ENCODE measurements around the gene ADRA2C.
A peak's percentile ranks its signal among the peaks of the same experiment; 100 is the strongest.

Gene ADRA2C

DNA sequence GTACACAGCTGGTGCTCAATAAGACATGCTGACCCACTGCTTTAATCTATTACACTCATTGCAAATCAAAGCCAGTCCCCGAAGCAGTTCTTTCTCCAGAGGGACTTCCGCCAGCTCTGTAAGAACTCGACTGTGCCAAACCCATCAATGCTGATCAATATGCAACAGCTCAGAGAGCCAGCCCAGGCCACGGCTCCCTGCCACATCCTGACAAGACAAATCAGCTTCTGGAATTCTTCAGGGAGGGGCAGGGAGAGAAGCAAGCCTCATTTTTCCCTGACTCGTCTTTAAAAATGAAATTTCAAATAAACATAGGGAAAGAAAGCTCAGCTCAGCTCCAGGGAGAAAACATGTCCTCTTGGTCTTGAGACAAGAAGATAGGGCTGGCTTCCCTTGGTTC is 5.3 kb upstream of the ADRA2C start:
- DNase-seq (ENCODE audit: low spot score): no peak

DNA sequence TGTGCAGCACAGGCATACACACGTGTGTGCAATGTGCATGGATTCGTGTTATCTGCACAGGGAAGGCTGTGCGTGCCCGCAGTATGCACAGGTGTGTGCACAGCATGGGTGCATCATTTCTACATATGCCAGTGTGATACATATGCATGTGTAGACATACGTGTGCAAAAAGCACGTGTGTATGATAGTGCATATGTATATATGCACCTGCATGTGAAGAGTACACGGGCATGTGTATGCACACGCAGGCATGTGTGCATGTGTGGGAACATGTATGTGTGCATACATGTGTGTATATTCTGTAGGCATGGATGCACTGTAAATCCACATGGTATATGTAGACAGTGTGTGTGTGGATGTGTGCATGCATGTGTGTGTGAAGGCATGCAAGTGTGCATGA is 3.9 kb upstream of the ADRA2C start:
- no peak for DNase-seq (ENCODE audit: low spot score)

DNA sequence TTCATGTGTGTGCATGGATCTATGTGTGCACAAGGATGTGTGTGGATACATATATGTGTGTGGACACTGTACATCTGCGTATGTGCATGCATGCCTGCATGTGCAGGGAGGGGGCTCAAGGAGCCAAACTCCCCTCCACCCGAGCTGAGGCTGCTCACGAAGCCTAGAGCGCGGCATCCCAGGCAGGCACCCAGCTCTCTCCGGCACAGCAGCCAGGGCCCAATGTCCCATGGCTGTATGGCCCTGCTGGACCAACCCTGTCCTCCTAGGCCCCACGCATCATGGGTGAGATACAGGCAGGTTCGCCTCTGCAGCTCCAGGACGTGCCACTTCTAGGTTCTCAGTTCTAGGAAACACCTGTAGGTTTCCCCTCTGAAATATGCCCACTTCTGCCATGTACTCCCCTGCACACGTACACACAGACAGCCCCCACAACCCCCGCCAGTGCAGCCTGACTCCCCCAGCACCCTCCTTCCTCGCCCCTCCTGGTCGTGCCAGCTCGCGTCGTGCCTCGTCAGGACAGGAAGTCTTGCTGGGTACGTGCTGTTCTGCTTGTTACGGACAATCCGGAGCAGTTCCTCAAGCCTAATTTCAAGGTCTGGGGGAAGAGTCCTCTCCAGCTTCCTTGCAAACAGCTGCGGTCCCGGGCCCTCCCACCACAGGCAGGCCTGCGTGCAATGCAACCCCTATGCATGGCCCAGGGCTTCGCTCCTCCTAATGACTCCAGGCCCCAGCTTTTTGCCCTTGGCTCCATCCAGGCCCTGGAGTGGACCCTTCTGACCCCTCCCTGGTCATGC is 3.2 kb upstream of the ADRA2C start:
- DNase-seq (ENCODE audit: low spot score): peak; percentile 46

DNA sequence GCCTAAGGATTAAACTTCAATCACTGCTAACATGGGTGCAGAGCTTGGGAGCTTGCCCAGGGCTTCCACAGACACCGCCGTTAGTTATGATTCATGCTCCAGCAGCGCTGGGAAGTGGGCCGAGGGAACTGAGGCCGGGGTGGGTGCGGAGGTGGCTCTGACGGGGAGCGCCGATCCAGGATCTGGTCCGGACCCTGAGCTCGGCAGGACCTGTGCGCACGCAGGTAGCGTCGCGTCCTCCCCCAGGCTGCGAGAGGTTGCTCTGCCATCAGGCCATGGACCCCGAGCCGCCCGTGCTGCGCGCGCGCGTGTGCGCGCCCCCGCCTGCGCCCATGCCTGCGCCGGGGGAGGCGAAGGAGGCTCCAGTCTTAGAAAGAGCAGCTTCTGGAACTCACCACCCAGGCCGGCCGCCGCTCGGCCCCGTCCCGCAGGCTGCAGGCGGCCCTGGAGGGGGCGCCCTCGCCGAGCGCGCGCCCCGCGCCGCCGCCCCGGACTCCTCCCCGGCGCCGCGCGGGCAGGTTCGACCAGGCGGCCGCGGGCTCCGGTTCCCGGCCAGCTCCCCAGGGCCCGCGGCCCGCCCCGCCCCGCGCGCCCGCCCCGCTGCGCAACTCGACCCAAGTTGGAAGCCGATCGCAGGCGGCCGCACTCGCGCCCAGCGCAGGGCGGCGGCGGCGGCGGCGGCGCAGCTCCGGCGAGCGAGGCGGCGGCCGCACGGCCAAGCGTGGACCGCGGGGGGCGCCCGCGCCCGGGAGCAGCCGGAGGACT is 732 bp upstream of the ADRA2C start:
- peak; percentile 62 for DNase-seq (ENCODE audit: low spot score)

DNA sequence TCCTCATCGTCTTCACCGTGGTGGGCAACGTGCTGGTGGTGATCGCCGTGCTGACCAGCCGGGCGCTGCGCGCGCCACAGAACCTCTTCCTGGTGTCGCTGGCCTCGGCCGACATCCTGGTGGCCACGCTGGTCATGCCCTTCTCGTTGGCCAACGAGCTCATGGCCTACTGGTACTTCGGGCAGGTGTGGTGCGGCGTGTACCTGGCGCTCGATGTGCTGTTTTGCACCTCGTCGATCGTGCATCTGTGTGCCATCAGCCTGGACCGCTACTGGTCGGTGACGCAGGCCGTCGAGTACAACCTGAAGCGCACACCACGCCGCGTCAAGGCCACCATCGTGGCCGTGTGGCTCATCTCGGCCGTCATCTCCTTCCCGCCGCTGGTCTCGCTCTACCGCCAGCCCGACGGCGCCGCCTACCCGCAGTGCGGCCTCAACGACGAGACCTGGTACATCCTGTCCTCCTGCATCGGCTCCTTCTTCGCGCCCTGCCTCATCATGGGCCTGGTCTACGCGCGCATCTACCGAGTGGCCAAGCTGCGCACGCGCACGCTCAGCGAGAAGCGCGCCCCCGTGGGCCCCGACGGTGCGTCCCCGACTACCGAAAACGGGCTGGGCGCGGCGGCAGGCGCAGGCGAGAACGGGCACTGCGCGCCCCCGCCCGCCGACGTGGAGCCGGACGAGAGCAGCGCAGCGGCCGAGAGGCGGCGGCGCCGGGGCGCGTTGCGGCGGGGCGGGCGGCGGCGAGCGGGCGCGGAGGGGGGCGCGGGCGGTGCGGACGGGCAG is 792 bp downstream of the ADRA2C start:
- DNase-seq (ENCODE audit: low spot score): no peak

DNA sequence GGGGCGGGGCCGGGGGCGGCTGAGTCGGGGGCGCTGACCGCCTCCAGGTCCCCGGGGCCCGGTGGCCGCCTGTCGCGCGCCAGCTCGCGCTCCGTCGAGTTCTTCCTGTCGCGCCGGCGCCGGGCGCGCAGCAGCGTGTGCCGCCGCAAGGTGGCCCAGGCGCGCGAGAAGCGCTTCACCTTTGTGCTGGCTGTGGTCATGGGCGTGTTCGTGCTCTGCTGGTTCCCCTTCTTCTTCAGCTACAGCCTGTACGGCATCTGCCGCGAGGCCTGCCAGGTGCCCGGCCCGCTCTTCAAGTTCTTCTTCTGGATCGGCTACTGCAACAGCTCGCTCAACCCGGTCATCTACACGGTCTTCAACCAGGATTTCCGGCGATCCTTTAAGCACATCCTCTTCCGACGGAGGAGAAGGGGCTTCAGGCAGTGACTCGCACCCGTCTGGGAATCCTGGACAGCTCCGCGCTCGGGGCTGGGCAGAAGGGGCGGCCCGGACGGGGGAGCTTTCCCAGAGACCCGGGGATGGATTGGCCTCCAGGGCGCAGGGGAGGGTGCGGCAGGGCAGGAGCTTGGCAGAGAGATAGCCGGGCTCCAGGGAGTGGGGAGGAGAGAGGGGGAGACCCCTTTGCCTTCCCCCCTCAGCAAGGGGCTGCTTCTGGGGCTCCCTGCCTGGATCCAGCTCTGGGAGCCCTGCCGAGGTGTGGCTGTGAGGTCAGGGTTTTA is 1.5 kb downstream of the ADRA2C start:
- DNase-seq (ENCODE audit: low spot score): no peak

DNA sequence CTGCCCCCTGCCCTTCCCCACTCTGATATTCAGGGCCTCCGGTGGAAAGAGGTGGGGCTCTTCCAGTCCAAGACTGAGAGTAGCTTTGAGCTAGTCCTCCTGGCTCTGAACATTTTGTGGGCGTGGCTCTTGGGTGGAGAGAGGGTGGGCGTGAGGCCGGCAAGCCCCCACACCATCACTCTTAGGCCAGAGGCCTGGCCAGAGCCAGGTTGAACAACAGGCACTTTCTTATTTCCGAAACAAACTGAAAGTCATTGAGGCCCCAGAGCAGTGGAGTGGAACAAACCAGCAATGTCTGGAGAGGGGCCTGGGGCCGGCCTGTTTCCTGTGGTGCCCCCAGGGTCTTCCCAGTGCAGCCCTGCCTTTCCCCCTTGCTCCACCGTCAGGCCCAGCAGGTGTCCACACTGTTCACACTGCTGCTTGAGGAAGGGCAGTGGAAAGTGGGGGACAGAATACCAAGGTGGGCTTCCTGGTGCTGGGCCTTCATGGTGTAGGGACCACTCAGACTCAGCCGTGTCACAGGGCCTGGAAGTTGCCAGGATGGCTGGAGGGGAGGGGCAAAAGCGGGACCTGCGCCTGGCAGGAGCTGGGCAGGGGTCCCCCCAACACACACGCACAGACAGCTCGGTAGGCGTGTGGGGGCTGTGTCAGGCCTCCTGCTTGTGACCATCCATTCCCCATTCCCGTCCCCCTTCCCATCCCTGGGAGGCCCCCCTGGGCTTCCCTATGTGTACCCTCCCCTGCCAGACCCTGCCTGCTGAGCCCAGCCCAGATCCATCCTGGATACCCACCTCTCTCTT is 2.9 kb downstream of the ADRA2C start:
- DNase-seq (ENCODE audit: low spot score): no peak

DNA sequence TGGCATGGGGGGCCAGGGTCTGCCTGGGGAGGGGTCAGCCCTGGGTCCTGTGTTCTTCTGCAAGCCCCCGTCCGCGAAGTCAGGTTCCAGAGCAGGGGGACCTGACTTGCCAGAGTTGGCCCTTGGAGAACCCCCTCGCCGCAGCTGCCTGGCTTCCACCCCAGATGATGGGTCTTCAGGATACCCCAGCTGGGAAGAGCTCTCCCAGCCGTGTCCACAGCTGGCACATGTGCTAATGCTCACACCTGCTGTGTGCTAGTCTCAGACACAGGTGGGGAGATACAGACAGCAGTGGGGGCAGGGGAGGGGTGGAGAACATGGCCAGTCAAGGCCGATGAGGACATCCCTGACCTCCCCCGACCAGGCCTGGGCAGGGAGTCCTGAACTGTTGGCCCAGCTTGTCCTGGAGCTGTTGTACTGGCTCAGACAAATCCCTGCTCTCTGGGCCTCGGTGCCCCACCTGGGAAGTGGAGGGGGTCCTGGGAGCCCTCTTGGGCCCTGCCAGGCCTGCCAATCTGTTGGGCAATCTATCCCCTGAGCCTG is 3.5 kb downstream of the ADRA2C start:
- DNase-seq (ENCODE audit: low spot score): no peak

DNA sequence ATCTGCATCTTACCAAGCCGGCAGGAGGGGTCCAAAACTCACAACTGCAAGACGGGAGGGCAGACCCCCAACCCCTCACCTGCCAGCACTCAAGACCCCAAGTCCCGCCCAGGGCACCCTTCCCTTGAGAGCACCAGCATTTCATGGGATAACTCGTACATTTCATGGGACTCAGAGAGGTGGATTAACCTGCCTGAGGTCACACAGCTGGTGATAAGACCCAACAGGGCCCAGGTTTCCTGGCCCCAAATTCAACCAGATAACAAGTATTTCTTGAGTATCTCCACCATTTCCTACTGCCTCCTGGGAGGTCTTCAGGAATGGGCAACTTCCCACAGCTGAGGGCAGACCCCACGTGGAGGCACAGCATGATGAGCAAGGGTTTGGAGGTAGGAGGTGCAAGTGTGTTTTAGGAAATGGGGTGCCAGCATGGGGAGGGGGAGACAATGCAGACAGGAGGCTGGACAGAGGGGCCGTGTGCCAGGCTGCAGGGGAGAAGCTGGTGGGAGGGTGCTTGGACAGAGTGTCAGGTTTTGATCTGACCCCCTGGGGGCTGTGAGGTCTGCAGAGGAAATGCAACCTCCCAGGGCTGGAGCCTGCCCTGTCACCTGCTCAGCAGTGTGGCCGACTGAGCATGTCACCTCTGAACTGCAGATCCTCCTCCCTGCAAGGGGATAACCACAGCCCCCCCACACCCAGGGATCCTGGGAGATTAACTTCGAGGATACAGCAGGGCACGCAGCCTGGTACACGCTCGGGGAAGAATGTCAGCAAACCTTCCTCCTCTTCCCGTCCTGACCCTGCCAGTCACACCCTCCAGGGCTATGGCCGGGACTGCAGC is 4.4 kb downstream of the ADRA2C start:
- DNase-seq (ENCODE audit: low spot score): no peak

DNA sequence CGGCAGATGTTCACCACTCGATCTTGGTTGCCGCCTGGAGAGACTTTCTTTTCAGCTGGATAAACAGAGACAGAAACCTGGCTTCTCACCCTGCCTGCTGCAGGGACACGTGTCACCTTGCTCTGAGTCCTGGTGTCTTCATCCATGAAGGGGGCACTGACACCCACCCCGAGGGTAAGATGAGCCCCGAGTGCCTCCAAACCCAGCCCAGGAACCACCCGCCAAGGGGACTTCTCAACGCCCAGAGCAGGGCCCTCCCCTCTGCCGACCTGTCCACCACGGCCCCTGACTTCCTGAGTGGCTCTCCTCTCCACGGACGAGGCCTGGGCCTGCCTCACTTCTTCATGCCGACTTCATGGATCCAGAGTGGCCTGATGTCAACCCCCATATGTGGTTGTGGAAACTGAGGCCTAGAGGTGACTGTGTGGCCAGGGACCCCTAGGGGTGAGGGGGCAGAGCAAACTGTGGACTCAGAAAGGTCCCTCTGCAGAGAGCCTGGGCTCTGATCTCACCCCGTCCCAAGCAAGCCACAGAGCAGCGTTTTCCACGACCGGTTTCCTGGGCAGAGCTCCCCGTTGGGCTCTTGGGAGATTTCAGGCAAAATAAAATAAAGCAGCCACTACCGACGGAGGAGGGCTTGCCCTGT is 5.1 kb downstream of the ADRA2C start:
- DNase-seq (ENCODE audit: low spot score): no peak

DNA sequence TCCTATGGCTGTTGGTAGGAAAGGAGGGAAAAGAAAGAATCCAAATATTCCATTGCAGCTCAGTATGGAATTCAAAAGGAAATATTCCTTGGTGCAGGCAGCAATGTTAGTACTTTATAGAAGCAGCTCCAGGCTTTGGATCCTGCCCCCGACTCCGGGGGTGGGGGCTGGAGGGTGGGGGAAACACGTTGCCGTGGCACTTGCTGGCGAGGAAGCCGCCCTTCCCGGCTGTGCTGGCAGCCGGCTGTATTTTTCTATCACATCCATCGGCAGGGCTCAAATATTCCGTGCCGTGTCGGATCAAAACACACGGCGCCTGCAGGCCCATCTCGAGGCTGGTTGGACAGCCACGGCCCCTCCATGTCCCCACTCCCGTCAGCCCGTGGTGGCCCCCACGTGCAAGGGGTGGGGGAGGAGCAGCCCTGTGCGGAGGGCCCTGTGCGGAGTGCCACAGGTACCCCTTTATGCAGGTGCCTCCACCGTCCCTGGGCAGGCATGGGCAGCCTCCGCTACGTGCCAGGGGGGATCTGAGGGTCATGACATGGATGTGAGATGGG is 5.8 kb downstream of the ADRA2C start:
- no peak for DNase-seq (ENCODE audit: low spot score)

DNA sequence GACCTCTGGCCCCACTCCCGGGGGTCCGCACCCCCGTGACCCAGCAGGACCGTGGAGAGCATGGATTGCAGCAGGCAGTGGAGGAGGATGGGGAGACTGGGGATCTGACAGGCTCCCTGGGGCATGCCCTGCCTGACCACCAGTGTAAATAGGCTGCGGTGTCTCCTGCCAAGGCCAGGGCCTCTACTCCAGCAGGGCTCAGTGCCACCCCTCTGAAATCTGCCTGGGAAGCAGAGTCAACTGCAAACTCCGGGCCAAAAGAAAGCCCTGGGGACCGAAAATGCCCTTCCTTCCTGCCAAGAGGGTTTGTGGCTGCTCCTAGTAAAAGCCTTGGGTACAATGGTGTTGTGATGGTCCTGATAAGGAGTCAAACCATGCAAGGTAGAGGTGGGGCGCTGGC is 6.4 kb downstream of the ADRA2C start:
- DNase-seq (ENCODE audit: low spot score): no peak

DNA sequence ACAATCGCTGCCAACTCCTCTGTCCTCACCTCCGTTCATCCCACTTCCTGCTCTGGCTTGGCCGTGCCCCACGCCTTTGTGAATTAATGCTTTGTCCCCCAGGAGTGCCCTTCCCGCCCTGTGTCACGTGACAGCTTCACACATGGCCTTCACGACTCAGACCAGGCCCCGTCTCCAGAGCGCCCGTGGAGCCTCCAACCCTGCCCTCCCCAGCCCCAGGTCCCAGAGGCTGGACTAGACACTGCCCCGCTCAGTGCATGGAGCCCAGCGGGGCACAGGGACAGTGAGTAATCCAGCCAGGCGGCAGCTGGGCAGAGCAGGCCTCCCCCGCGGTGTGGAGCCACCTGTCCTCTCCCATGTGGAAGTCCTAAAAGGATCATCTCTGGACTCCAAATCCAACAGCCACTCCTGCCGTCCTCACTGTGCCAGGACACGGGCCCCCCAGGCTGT is 7.4 kb downstream of the ADRA2C start:
- no peak for DNase-seq (ENCODE audit: low spot score)

DNA sequence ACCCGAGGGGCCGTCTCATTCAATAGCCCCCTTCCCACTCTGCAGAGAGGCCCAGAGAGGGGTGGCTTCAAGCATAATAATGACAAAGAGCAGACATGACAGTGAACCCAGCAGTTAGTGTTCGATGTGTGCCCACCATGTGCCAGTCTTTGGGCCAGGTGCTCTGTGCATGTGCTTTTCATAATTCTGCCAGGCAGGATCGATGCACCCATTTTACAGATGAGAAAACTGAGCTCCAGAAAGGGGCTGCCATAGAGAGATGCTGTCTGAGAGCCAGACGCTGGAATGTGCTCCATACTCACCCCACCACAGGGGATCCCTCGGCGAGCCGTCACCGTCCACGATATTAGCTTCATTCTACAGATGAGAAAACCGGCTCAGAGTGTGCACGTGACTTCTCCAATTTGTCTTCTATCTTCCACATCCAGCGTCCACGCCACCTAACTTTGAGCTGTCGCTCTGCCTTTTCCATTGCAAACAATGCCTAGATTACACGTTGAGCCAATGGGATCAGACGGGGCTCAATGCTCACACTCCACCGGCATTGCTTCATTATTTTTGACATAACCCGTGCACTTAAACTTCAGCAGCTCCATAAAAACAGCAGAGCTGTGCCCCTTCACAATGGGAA is 8.2 kb downstream of the ADRA2C start:
- DNase-seq (ENCODE audit: low spot score): no peak

DNA sequence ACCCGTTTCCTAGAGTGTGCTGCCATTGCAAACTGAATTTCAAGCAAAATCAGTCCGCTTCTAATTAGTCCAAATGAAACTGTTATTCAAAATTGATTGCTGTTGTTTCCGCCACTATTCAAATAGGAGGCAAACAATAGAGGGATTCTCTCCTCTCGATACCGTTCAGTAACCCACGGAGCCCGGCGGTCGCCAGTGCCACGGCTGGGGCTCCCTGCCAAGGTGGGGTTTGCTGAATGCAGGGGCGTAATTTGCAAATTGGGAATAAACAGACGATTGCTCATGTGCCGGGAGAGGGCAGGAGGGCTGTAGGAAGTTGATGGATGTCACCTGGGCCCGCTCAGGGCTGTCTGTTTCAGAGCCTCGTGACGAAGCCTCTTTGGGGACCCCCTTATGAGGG is 8.8 kb downstream of the ADRA2C start:
- DNase-seq (ENCODE audit: low spot score): no peak

DNA sequence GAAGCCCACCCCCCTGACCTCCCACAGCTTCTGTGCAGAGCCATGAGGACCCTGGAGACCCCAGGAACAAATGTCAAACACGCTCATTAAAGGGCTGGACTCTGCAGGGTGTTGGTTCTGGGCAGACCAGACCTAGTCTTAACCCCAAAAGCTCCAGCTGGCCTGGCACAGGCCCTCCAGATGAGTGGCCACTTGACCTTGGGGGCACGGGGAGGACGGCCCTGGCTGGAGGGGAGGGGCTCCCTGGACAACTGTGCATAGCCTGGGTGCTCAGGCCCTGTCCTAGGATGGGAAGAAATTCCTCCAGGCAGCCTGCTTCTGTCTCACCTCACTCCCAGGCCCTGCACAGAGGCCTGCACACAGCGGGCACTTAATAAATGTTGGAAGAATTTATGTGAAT is 9.4 kb downstream of the ADRA2C start:
- DNase-seq (ENCODE audit: low spot score): no peak

DNA sequence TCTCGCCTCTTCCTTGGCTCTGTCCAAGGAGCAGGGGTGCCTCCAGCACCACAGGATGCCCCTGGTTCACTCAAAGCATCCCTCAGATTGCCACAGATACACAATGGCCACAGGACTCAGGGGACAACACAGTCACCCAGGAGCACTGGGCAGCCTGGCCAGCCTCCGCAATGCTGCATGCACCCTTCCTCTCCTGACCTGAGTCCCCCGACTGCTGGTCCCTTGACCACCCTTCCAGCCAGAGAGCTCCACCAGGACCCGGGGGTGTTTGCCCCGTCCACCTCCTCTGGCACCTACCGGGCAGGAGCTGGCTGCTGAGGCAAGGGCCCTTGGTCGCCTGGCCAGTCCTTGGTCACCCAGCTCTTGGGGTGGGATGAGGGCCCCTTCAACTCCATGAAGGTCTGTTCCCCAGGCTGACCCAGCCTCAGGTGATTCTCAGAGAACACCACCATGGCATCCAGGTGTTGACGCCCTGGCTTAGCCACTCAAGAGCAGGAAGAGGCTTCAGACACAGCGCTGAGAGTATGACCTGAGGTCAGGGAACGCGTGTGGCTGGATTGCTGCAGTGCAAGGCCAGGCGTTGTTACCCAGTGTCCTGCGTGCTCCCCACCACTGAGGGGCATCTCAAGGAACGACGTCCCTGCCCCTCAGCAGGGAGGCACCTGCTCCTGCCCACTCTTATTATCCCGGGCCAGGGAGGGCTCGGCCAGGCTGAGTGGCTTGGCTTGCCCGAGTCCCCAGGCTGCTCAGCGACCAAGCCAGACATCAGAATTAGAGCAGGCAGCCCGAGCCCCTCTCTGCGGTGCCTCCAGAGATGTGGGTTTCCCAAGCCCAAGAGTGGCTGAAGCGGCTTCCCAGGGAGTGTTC is 10.2 kb downstream of the ADRA2C start:
- DNase-seq (ENCODE audit: low spot score): no peak

DNA sequence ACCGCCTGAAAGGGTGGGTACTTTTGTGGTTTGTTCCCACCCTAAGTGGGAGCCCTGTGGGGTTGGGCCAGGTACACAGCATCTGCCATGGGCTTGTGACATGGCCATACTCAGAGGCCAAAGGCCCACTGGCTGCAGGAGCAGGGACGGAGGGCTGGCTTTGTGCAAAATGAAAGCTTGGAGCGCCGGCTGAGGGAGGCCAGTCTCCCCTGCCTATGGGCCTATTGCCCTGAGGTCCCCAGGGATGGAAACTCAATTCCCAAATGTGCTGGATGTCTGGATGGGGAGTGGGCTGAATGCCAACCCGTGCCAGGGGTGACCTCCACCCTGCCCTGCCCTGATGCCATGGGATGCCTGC is 10.8 kb downstream of the ADRA2C start:
- DNase-seq (ENCODE audit: low spot score): no peak

All from Ammon's horn (tissue), 1 donor.